HG03342 (cell line): ENCODE data around the gene SLC17A9.

Experiments used
- ATAC-seq: cut with Tn5 transposase; IDR thresholded peaks from one replicate; pipeline ENCODE4 v1.9.1; 2021; ENCODE audit warnings: mild to moderate bottlenecking, moderate library complexity; ENCODE audit not compliant: unreplicated experiment

Gene SLC17A9

DNA sequence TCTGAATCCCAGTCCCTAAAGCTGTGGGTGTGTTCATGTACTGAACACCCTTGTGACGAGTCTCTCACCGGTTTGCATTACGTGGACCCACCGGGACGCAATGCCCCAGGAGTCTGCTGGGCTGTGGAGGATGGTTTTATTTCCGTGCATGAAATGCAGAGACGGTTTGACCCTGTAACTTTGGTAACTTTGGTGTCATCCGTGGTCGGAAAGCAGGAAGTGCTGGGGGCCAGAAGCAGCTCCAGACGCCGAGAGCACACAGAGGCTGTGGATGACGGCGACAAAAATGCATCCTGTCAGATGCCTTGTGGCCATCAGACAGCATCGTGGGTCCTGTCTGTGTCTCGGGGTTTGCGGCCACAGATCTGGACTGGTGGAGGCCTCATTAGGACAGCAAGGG, 47.1 kb downstream of the SLC17A9 start:
- ATAC-seq: no peak

GRCh38 chr20:63000036-63000435, 47.5 kb downstream of the SLC17A9 start:
- ATAC-seq: no peak

GRCh38 chr20:63000958-63001357, 48.4 kb downstream of the SLC17A9 start:
- ATAC-seq: no peak

DNA sequence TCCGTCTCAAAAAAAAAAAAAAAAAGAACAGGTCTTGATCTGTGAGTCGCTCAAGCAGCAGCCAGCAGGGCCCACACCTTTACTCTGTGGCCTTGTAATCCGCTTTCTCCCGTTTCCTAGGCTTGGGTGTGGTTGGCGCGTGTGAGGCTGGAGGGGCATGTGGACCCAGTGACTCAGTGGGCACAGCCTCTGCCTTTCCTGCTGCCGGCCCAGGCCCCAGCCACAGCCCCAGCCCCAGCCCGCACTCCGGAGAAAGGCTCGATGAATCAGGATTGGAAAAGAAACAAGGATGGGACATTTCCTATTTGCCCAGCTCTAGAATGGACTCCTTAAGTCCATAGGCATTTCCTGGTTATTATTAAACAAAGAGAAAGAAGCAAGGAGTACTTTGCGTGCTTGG, 50.0 kb downstream of the SLC17A9 start:
- ATAC-seq: no peak

DNA sequence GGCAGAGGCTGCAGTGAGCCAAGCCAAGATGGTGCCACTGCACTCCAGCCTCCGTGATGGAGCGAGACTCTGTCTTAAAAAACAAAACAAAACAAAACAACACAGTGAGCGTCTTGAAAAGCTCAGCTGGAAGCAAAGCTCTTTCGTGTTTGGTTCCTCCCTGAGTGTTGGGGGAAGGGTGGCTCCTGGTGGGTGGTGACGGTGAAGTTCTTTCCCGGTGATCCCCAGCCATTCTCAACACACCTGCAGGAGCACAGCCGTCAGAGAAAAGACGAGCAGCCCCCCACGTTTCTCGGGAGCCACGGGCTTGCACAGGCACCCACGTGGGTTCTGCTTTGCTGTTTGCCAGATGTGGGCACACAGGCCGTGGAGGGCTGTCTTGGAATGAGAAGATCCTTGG, 51.0 kb downstream of the SLC17A9 start:
- no peak for ATAC-seq

- no peak for ATAC-seq
Measured at GRCh38 chr20:63004607-63005364, 52.3 kb downstream of the SLC17A9 start.

DNA sequence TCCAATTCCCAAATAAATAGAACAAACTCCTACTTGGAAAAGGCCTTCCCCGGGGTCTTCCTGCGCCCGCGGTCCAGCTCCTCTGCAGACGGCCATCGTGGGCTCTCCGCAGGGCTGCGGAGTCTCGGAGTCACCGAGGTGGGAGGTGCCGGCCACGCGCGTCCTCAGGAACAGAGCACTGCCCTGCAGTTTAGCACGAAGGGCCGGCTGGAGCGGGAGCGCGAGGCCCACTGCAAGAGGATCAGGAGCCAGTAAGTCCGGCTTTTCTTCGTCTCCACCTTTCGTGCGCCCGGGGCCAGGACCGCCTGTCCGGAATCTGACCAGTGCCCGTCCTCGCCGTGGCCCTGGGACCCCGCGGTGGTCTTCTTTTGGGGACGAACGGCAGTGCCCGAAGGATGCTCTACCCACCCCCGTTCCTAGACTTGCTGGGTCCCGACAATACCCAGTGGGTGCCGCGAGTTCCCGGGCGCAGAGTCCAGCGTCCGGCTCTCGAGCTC, 52.9 kb downstream of the SLC17A9 start:
- no peak for ATAC-seq

- ATAC-seq: no peak
Measured at GRCh38 chr20:63005862-63006539, 53.5 kb downstream of the SLC17A9 start.

GRCh38 chr20:63006540-63007359, 54.2 kb downstream of the SLC17A9 start, which contains the start of gene BHLHE23:
TSS of gene BHLHE23 (minus strand) at chr20:63006964. CDS start at chr20:63006774, 190 bp downstream.
- no peak for ATAC-seq

GRCh38 chr20:63007360-63007645, 54.8 kb downstream of the SLC17A9 start:
- no peak for ATAC-seq

GRCh38 chr20:63007646-63008488, 55.4 kb downstream of the SLC17A9 start:
- ATAC-seq: no peak

- ATAC-seq: no peak
Measured at GRCh38 chr20:63008541-63009044, 56.1 kb downstream of the SLC17A9 start.

GRCh38 chr20:63009045-63009961, 56.8 kb downstream of the SLC17A9 start:
- ATAC-seq: peak; percentile 35

GRCh38 chr20:63009988-63010769, 57.7 kb downstream of the SLC17A9 start:
- ATAC-seq: peak; percentile 62

DNA sequence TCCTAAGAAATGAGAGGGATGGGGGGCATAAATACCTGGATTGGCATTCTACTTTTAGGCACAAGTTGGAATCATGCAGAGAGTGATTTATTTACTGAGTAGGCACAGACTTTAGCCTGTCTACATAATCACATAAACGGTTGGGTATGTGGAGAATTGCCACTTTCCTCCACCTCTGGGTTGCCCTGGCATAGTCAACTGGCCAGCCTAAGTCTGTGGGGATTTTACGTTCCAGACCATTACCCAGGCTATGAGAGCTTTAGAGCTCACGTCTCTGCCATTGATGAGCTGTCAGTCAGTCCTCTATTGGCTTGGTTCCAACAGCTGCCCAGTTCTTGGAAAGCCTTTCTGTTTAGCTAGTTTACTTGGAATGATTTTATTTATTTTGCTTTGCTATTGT, 59.3 kb downstream of the SLC17A9 start:
- no peak for ATAC-seq

DNA sequence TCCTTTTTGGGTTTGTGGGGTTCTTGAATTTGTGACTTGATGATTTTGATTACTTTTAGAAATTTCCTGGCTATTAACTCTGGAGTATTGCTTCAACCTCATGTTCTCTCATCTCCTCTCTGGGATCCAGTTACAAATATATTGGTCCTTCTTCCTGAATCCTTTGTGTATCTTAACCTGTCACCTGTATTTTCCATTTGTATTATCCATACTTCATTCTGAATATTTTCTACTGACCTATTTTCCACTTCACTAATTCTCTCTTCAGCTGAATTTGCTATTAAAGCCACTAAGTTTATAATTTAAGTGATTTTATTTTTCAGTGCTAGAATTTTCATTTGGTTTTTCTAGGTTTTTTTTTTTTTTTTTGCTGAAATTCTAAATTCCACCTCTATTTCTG, 60.7 kb downstream of the SLC17A9 start:
- no peak for ATAC-seq

- no peak for ATAC-seq
Measured at GRCh38 chr20:63014287-63014686, 61.8 kb downstream of the SLC17A9 start.

DNA sequence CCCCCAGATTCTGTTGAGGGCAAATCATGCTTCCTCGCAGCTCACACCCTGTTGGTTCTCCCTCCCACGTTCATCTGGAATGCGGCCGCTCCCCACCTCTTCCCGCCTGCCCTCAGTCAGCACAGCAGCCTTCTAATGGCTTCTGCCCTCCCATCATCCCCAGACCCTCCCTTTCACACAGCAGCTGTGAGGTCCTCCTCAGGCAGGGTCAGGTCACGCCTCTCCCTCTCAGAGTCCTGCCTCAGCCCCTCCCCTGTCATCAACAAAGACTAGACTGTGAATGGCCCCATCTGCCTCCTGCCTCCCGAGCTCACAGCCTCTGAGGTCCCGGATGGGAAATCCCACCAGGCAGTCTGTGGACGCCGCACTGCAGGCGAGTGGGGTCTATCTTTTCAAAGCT, 62.2 kb downstream of the SLC17A9 start:
- ATAC-seq: no peak
